Smooth muscle cell (in vitro differentiated cells): Measurements from ENCODE around the gene FLNA. TPM values are rescaled to one million over a fixed set of nuclear protein-coding genes. Genes with fewer than 3 reads are reported as not detected.

Source experiments
- DNase-seq: peaks from one replicate; lab custom pipeline; 2025; ENCODE audit not compliant: unreplicated experiment; lab: John Stamatoyannopoulos, UW
- H2AFZ ChIP-seq: fragments of 200-600 bp; sonication (generic); 2 replicates; pipeline ENCODE4 v1.6.0; 2016; ENCODE audit warnings: antibody characterized with exemption, low read depth, mild to moderate bottlenecking
- H3F3A ChIP-seq: fragments of 200-600 bp; sonication (generic); 2 replicates; pipeline ENCODE4 v1.6.0; 2017; ENCODE audit warnings: antibody characterized with exemption, low read depth
- H3K27ac ChIP-seq: fragments of 200-600 bp; sonication (generic); 2 replicates; pipeline ENCODE4 v1.5.1; 2016; ENCODE audit warnings: low read depth, mild to moderate bottlenecking
- H3K27me3 ChIP-seq: fragments of 200-600 bp; sonication (generic); 2 replicates; pipeline ENCODE4 v1.6.1; 2016; ENCODE audit warnings: low read depth, mild to moderate bottlenecking
- H3K36me3 ChIP-seq: fragments of 200-600 bp; sonication (generic); 2 replicates; pipeline ENCODE4 v1.5.1; 2016; ENCODE audit warnings: low read depth
- H3K4me1 ChIP-seq: fragments of 200-600 bp; sonication (generic); 2 replicates; pipeline ENCODE4 v1.5.1; 2016; ENCODE audit warnings: low read depth
- H3K4me2 ChIP-seq: fragments of 200-600 bp; sonication (generic); 2 replicates; pipeline ENCODE4 v1.6.0; 2016; ENCODE audit warnings: mild to moderate bottlenecking
- H3K4me3 ChIP-seq: fragments of 200-600 bp; sonication (generic); 2 replicates; pipeline ENCODE4 v1.5.1; 2016; ENCODE audit warnings: mild to moderate bottlenecking
- H3K79me2 ChIP-seq: fragments of 200-600 bp; sonication (generic); 2 replicates; pipeline ENCODE4 v1.6.0; 2016; ENCODE audit warnings: low read depth, mild to moderate bottlenecking
- H3K9ac ChIP-seq: fragments of 200-600 bp; sonication (generic); 2 replicates; pipeline ENCODE4 v1.6.0; 2016; ENCODE audit warnings: low read depth
- H3K9me3 ChIP-seq: fragments of 200-600 bp; sonication (generic); replicated peaks from 2 replicates; pipeline ENCODE4 v1.5.1; 2016; ENCODE audit warnings: low read depth
- H4K20me1 ChIP-seq: fragments of 200-600 bp; sonication (generic); 2 replicates; pipeline ENCODE4 v1.6.0; 2016; ENCODE audit warnings: low read depth
- CTCF ChIP-seq: fragments of 200-600 bp; sonication (generic); IDR thresholded peaks from 2 replicates; pipeline ENCODE4 v1.5.1; 2017; ENCODE audit warnings: borderline replicate concordance, mild to moderate bottlenecking, antibody characterized with exemption; ENCODE audit not compliant: insufficient read depth, poor library complexity, severe bottlenecking
- WGBS: methylation state at CpG from one replicate; pipeline ENCODE4 v1.1.7; 2016; ENCODE audit warnings: low lambda C conversion rate; 5-methylcytosine and 5-hydroxymethylcytosine counted together
- polyA plus RNA-seq: library from polyadenylated mRNA; unstranded; fragments of >200 nt; fragmentation: Nextera tagmentation; extraction: Ambion mirVana; gene quantifications from 2 replicates; pipeline ENCODE4 v1.2.1, GENCODE V29; 2016
- total RNA-seq: library from RNA; depleted of rRNA; stranded (reverse); fragments of >200 nt; gene quantifications from 2 replicates; pipeline ENCODE4 v1.2.3, GENCODE V29; 2014

The FLNA gene
- total and polyA plus RNA-seq, 2 experiments from 2014 or later = 860 to 1,632 TPM

DNA sequence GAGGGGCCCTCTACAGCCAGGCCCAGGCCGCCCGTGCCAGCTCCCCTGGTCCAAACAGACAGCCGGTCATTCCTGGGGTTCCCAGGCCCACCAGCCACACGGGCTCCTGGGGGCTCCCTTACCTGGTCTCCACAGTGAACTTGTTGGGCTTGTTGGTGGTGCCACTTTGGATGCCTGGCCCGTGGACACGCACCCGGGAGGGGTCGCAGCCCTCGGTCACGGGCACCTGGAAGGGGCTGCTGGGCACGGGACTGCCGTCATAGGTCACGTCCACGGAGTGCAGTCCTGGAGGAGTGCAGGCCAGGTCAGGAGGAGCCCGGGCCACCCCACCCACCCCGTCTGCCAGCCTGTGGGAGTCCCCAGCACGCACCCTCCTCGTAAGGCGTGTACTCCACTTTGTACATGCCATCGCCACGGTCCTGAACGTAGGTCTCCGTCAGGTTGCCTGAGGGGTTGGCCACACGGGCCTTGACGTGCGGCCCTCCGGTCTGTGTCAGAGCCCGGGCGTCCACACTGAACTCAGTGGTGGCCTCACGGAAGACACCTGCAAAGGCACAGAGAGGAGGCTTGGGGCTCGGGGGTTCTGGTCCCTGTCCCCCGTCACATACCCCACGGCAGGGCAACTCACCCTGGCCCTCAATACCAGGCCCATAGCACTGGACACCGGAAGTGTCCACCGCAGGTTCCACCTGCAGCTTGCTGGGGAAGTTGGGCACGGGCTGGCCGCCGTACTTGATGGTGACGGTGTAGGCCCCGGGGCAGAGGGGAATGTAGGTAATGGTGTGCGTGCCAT lies 14.9 kb downstream of the FLNA start:
- H3K9ac ChIP-seq = no peak overlapping the region

DNA sequence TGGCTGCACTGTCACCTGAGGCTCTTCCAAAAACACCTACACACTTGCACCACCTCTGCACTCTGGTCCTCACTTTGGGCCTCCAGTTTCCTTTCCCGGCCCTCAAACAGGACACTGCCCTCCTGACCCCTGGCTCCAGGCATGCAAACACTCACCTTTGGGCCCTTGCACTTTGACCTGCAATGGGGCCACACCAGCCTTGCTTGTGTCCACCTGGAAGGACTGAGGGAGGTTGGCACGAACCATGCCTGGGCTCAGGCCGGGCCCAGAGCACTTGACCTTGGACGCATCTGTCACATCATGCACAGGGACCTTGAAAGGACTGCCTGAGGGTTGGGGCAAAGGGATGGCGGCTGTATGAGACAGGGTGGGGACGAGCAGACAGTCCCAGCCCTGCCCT lies 15.6 kb downstream of the FLNA start:
- Histone ChIP-seq H3K4me1 (no peaks in the 10 kb centered on the region), H3K79me2 (peaks cover 17% of the 10 kb centered on the region), H3K9me3 (no peaks in the 10 kb centered on the region), H3K27me3 (no peaks in the 10 kb centered on the region), H3K36me3 (no peaks in the 10 kb centered on the region), H2AFZ (no peak overlapping the region), H3K9ac (no peak overlapping the region), H4K20me1 (peaks cover 100% of the 10 kb centered on the region), H3K27ac (no peak overlapping the region), H3F3A (no peaks in the 10 kb centered on the region), H3K4me2 (no peak overlapping the region), H3K4me3 (no peak overlapping the region)
- no peak for TF ChIP-seq CTCF
- WGBS = 92% methylated on average over 6 of the region's 6 CpGs
- no peak for DNase-seq

More for the DNA sequence above, 14.9 kb downstream of the FLNA start:
- no peak for DNase-seq
- no peak overlapping the region for H3K4me2 ChIP-seq
- 95% methylated on average over 41 of the region's 41 CpGs for WGBS
- H3K4me3 ChIP-seq = no peak overlapping the region
- H3K79me2 ChIP-seq = peaks cover 19% of the 10 kb centered on the region
- TF ChIP-seq CTCF = no peak
- H3K9me3 ChIP-seq = no peaks in the 10 kb centered on the region
- H3K27ac ChIP-seq = no peak overlapping the region
- H3F3A ChIP-seq = no peaks in the 10 kb centered on the region
- H3K36me3 ChIP-seq = no peaks in the 10 kb centered on the region
- no peaks in the 10 kb centered on the region for H3K4me1 ChIP-seq
- no peak overlapping the region for H2AFZ ChIP-seq
- H3K27me3 ChIP-seq = no peaks in the 10 kb centered on the region
- peaks cover 100% of the 10 kb centered on the region for H4K20me1 ChIP-seq

DNA sequence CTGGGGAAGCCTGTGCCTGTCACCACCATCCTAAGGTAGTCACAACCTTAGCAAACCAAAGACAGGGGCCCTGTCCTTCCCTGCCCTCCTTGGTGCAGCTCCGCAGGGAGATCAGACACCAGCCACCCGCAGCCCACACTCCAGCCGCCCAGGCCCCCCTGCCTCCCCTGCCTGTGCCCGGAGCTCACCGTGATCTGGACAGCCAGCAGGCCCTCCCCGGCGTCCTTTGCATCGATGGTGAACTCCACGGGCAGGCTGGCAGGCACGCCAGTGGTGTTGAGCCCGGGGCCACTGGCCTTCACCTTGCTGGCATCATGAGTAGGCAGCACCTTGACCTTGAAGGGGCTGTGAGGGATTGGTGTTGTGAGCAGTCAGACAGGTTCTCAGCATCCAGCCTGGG lies 16.4 kb downstream of the FLNA start:
- Histone ChIP-seq H3F3A (no peaks in the 10 kb centered on the region), H3K79me2 (peaks cover 12% of the 10 kb centered on the region), H3K36me3 (no peaks in the 10 kb centered on the region), H3K4me1 (no peaks in the 10 kb centered on the region), H4K20me1 (peaks cover 100% of the 10 kb centered on the region), H3K27ac (no peak overlapping the region), H3K27me3 (no peaks in the 10 kb centered on the region), H3K4me2 (no peak overlapping the region), H3K9me3 (no peaks in the 10 kb centered on the region), H2AFZ (no peak overlapping the region), H3K4me3 (no peak overlapping the region), H3K9ac (no peak overlapping the region)
- no peak for TF ChIP-seq CTCF
- DNase-seq = no peak
- WGBS = 90% methylated on average over 11 of the region's 11 CpGs

GRCh38 chrX:154357205-154357604 lies 17.2 kb downstream of the FLNA start:
- peaks cover 100% of the 10 kb centered on the region for H4K20me1 ChIP-seq
- TF ChIP-seq CTCF = no peak
- WGBS = 92% methylated on average over 27 of the region's 27 CpGs

More at GRCh38 chrX:154357205-154357604, 17.2 kb downstream of the FLNA start:
- Histone ChIP-seq H3K9ac (no peak overlapping the region), H2AFZ (no peak overlapping the region), H3K4me3 (no peak overlapping the region), H3K4me2 (no peak overlapping the region), H3K4me1 (no peaks in the 10 kb centered on the region), H3K36me3 (no peaks in the 10 kb centered on the region), H3K27ac (no peak overlapping the region), H3F3A (no peaks in the 10 kb centered on the region), H3K27me3 (no peaks in the 10 kb centered on the region), H3K79me2 (peaks cover 12% of the 10 kb centered on the region), H3K9me3 (no peaks in the 10 kb centered on the region)
- no peak for DNase-seq
